NCI-H524 (cell line): ENCODE results near the gene ITGB5.
"Not testable (repeated sequence)": the region's sequence is repeated elsewhere in the genome, so short reads cannot be mapped to it uniquely, and the experiment has no call there.

Experiments used
- DNase-seq, 2 experiments: peaks; one replicate each; lab custom pipeline; 2025; lab: John Stamatoyannopoulos, UW

The ITGB5 gene

GRCh38 chr3:124772081-124772831 lies 114.9 kb downstream of the ITGB5 start:
- peak; percentile 66 to 85 for DNase-seq

GRCh38 chr3:124771083-124771445 lies 116.1 kb downstream of the ITGB5 start:
- DNase-seq: no peak

GRCh38 chr3:124770336-124771082 lies 116.7 kb downstream of the ITGB5 start:
- DNase-seq: peak; percentile 72 to 89

- no peak for DNase-seq
Observed at GRCh38 chr3:124769462-124769861, 117.7 kb downstream of the ITGB5 start.

GRCh38 chr3:124768812-124769211 lies 118.4 kb downstream of the ITGB5 start:
- peak; percentile 50 to 64 for DNase-seq

- DNase-seq: no peak
Observed at GRCh38 chr3:124767691-124768090, 119.5 kb downstream of the ITGB5 start.

GRCh38 chr3:124767264-124767663 lies 119.9 kb downstream of the ITGB5 start:
- DNase-seq: no peak

- DNase-seq: no peak
Observed at GRCh38 chr3:124766113-124767095, 120.8 kb downstream of the ITGB5 start.

- no peak for DNase-seq
Observed at GRCh38 chr3:124765197-124765840, 121.8 kb downstream of the ITGB5 start.

GRCh38 chr3:124764746-124765145 lies 122.4 kb downstream of the ITGB5 start:
- no peak for DNase-seq

GRCh38 chr3:124763644-124764358 lies 123.4 kb downstream of the ITGB5 start:
- DNase-seq: no peak

GRCh38 chr3:124763206-124763605 lies 124.0 kb downstream of the ITGB5 start:
- DNase-seq: no peak

GRCh38 chr3:124762661-124763011 lies 124.5 kb downstream of the ITGB5 start:
- no peak for DNase-seq

GRCh38 chr3:124761935-124762660 lies 125.1 kb downstream of the ITGB5 start:
- DNase-seq: no peak

- peak; percentile 81 to 86 for DNase-seq
Observed at GRCh38 chr3:124761250-124761796, 125.8 kb downstream of the ITGB5 start.

GRCh38 chr3:124760601-124761000 lies 126.6 kb downstream of the ITGB5 start:
- DNase-seq: peak; percentile 59 to 69

- DNase-seq: no peak
Observed at GRCh38 chr3:124759666-124760401, 127.3 kb downstream of the ITGB5 start.

GRCh38 chr3:124758851-124759635 lies 128.1 kb downstream of the ITGB5 start:
- no peak for DNase-seq

- not testable (repeated sequence) for DNase-seq
Observed at GRCh38 chr3:124757926-124758325, 129.2 kb downstream of the ITGB5 start.
